CD8-positive, alpha-beta memory T cell (primary cell): ENCODE measurements around the gene GBF1. TPM values are rescaled to one million over a fixed set of nuclear protein-coding genes. Genes with fewer than 3 reads are reported as not detected.

Source experiments
- CTCF ChIA-PET: fragments of 350-600 bp; sonication (Branson Sonifier 250); formaldehyde crosslinking; loops from one replicate; lab custom pipeline; 2021; ENCODE audit warnings: antibody characterized with exemption; lab: Charles Lee
- POLR2A ChIA-PET: fragments of 350-600 bp; sonication (Branson Sonifier 250); formaldehyde crosslinking; loops from one replicate; lab custom pipeline; 2021; ENCODE audit warnings: antibody characterized with exemption; lab: Charles Lee
- DNase-seq, 5 donors: peaks; one replicate each; pipeline versions ENCODE4 v3.0.0 to v3.0.0-alpha.2; 2020 to 2022; ENCODE audit warnings: mixed read lengths in 1 of 5
- H3K27ac ChIP-seq: one replicate; pipeline ENCODE4 v1.7.0; 2013; ENCODE audit warnings: low read depth, mild to moderate bottlenecking, low read length, moderate library complexity
- H3K27me3 ChIP-seq: 2 replicates; pipeline ENCODE4 v1.7.0; 2013; ENCODE audit warnings: low read length, mild to moderate bottlenecking; ENCODE audit not compliant: insufficient read depth, poor library complexity, severe bottlenecking
- H3K36me3 ChIP-seq: 2 replicates; pipeline ENCODE4 v1.7.0; 2013; ENCODE audit warnings: mild to moderate bottlenecking, low read length, moderate library complexity; ENCODE audit not compliant: insufficient read depth
- H3K4me1 ChIP-seq: 2 replicates; pipeline ENCODE4 v1.7.0; 2013; ENCODE audit warnings: mild to moderate bottlenecking, low read length, moderate library complexity; ENCODE audit not compliant: insufficient read depth
- H3K4me3 ChIP-seq: 2 replicates; pipeline ENCODE4 v1.7.0; 2013; ENCODE audit warnings: mild to moderate bottlenecking, low read length
- H3K9me3 ChIP-seq: 2 replicates; pipeline ENCODE4 v1.7.0; 2013; ENCODE audit warnings: mild to moderate bottlenecking, low read length
- H3K27ac Mint-ChIP-seq, 8 donors: one replicate each; pipeline ENCODE4 v1.8.0; 2020 to 2021; ENCODE audit warnings: mixed read lengths in 8 of 8, mild to moderate bottlenecking in 6 of 8, inconsistent platforms in 3 of 8, moderate library complexity in 3 of 8
- H3K27me3 Mint-ChIP-seq, 2 donors: one replicate each; pipeline ENCODE4 v1.8.0; 2020 to 2021; ENCODE audit warnings: mixed read lengths in 2 of 2, mild to moderate bottlenecking in 1 of 2, moderate library complexity in 1 of 2
- H3K36me3 Mint-ChIP-seq, 3 donors: one replicate each; pipeline ENCODE4 v1.8.0; 2020 to 2021; ENCODE audit warnings: mixed read lengths in 3 of 3, inconsistent platforms in 1 of 3, mild to moderate bottlenecking in 1 of 3
- H3K4me1 Mint-ChIP-seq, 3 donors: one replicate each; pipeline ENCODE4 v1.8.0; 2020 to 2021; ENCODE audit warnings: mixed read lengths in 3 of 3, inconsistent platforms in 1 of 3, mild to moderate bottlenecking in 1 of 3
- H3K4me3 Mint-ChIP-seq, 7 donors: one replicate each; pipeline ENCODE4 v1.8.0; 2020 to 2021; ENCODE audit warnings: mixed read lengths in 7 of 7, mild to moderate bottlenecking in 6 of 7, moderate library complexity in 4 of 7, inconsistent platforms in 2 of 7
- H3K9me3 Mint-ChIP-seq, 5 donors: one replicate each; pipeline ENCODE4 v1.8.0; 2020 to 2022; ENCODE audit warnings: mixed read lengths in 5 of 5, mild to moderate bottlenecking in 3 of 5, moderate library complexity in 2 of 5, inconsistent platforms in 1 of 5
- polyA plus RNA-seq: library from polyadenylated mRNA; unstranded; fragments of 300-500 nt; fragmentation: Illumina TruSeq; gene quantifications from one replicate; pipeline ENCODE4 v1.2.3, GENCODE V29; 2021
- total RNA-seq, 2 experiments: library from RNA; stranded (reverse); gene quantifications; one replicate each; pipeline ENCODE4 v1.2.3, GENCODE V29; 2021

GBF1 gene
- total and polyA plus RNA-seq, 3 experiments from 2014 or later: 21.6 to 39.2 (median 38.7) TPM

GRCh38 chr10:102376901-102377300 lies 131.6 kb downstream of the GBF1 start:
- H3K36me3 Mint-ChIP-seq: peaks cover 5 to 87% (median 10%) of the 10 kb centered on the region in 3 donors
- POLR2A ChIA-PET: no interaction called here
- peaks cover 47% of the 10 kb centered on the region for H3K36me3 ChIP-seq

GRCh38 chr10:102379383-102379782 lies 134.1 kb downstream of the GBF1 start:
- H3K9me3 ChIP-seq: no peaks in the 10 kb centered on the region
- no peaks in the 10 kb centered on the region for H3K27me3 ChIP-seq
- Mint-ChIP-seq H3K9me3 (no peaks in the 10 kb centered on the region), H3K27me3 (no peaks in the 10 kb centered on the region), H3K4me1 (no peaks in the 10 kb centered on the region), H3K4me3 (no peak overlapping the region), H3K36me3 (peaks cover 0 to 74% (median 9%) of the 10 kb centered on the region in 3 donors), H3K27ac (no peak overlapping the region)
- no peak for DNase-seq
- no peak overlapping the region for H3K27ac ChIP-seq
- peaks cover 43% of the 10 kb centered on the region for H3K36me3 ChIP-seq
- H3K4me3 ChIP-seq: no peak overlapping the region
- no peaks in the 10 kb centered on the region for H3K4me1 ChIP-seq
- ChIA-PET CTCF (interaction anchor here (1.1 to 1.7 kb wide), 3 partner anchors 20 to 210 kb away, joined by 3 to 4 read pairs (median 3); no protein-coding TSS in a partner anchor), POLR2A (interaction anchor here (0.5 kb wide), 1 partner anchor 10 kb away, joined by 3 read pairs; no protein-coding TSS in a partner anchor)

More at GRCh38 chr10:102376901-102377300, 131.6 kb downstream of the GBF1 start:
- no peak overlapping the region for H3K4me3 ChIP-seq
- DNase-seq: no peak
- H3K27ac Mint-ChIP-seq: peak overlapping the region in 1 of 8 donors; percentile 68
- H3K4me1 ChIP-seq: no peaks in the 10 kb centered on the region
- no peak overlapping the region for H3K27ac ChIP-seq
- H3K9me3 Mint-ChIP-seq: no peaks in the 10 kb centered on the region
- CTCF ChIA-PET: interaction anchor here (1.5 to 1.8 kb wide), 2 partner anchors 17 to 25 kb away, joined by 4 to 6 read pairs; no protein-coding TSS in a partner anchor
- H3K4me1 Mint-ChIP-seq: no peaks in the 10 kb centered on the region
- H3K9me3 ChIP-seq: no peaks in the 10 kb centered on the region
- H3K27me3 Mint-ChIP-seq: no peaks in the 10 kb centered on the region
- H3K4me3 Mint-ChIP-seq: no peak overlapping the region
- H3K27me3 ChIP-seq: no peaks in the 10 kb centered on the region

- Histone ChIP-seq H3K27me3 (no peaks in the 10 kb centered on the region), H3K9me3 (no peaks in the 10 kb centered on the region), H3K4me3 (no peak overlapping the region), H3K4me1 (no peaks in the 10 kb centered on the region), H3K27ac (no peak overlapping the region), H3K36me3 (peaks cover 25% of the 10 kb centered on the region)
- no peak for DNase-seq
- peak overlapping the region in 1 of 7 donors; percentile 36 for H3K4me3 Mint-ChIP-seq
- peak overlapping the region in 2 of 8 donors; percentile 17 to 31 for H3K27ac Mint-ChIP-seq
- no peaks in the 10 kb centered on the region for H3K4me1 Mint-ChIP-seq
- H3K36me3 Mint-ChIP-seq: peaks cover 0 to 54% (median 5%) of the 10 kb centered on the region in 3 donors
- ChIA-PET POLR2A (interaction anchor here (0.7 kb wide), 1 partner anchor 376 kb away, joined by 13 read pairs; no protein-coding TSS in a partner anchor), CTCF (interaction anchor here (0.7 to 4.1 kb wide), 5 partner anchors 12 to 542 kb away, joined by 3 to 20 read pairs (median 5); no protein-coding TSS in a partner anchor)
- H3K27me3 Mint-ChIP-seq: no peaks in the 10 kb centered on the region
- no peaks in the 10 kb centered on the region for H3K9me3 Mint-ChIP-seq
Measured at GRCh38 chr10:102381983-102382382, 136.7 kb downstream of the GBF1 start.

GRCh38 chr10:102382871-102383270 lies 137.5 kb downstream of the GBF1 start:
- Mint-ChIP-seq H3K27ac (peak overlapping the region in 2 of 8 donors; percentile 48 to 71), H3K36me3 (peaks cover 0 to 50% (median 5%) of the 10 kb centered on the region in 3 donors), H3K4me3 (no peak overlapping the region), H3K4me1 (no peaks in the 10 kb centered on the region), H3K9me3 (no peaks in the 10 kb centered on the region), H3K27me3 (no peaks in the 10 kb centered on the region)
- Histone ChIP-seq H3K36me3 (peaks cover 25% of the 10 kb centered on the region), H3K4me3 (no peak overlapping the region), H3K27ac (no peak overlapping the region), H3K27me3 (no peaks in the 10 kb centered on the region), H3K4me1 (no peaks in the 10 kb centered on the region), H3K9me3 (no peaks in the 10 kb centered on the region)
- ChIA-PET POLR2A (no interaction called here), CTCF (interaction anchor here (1.1 to 4.1 kb wide), 2 partner anchors 15 to 152 kb away, joined by 3 to 20 read pairs; no protein-coding TSS in a partner anchor)
- no peak for DNase-seq

- no peaks in the 10 kb centered on the region for H3K9me3 Mint-ChIP-seq
- H3K4me3 Mint-ChIP-seq: no peak overlapping the region
- Histone ChIP-seq H3K4me1 (no peaks in the 10 kb centered on the region), H3K27me3 (no peaks in the 10 kb centered on the region), H3K27ac (no peak overlapping the region), H3K36me3 (peaks cover 22% of the 10 kb centered on the region), H3K9me3 (no peaks in the 10 kb centered on the region), H3K4me3 (no peak overlapping the region)
- peak overlapping the region in 1 of 8 donors; percentile 18 for H3K27ac Mint-ChIP-seq
- no peaks in the 10 kb centered on the region for H3K27me3 Mint-ChIP-seq
- POLR2A ChIA-PET: no interaction called here
- DNase-seq: no peak
- no peaks in the 10 kb centered on the region for H3K4me1 Mint-ChIP-seq
- peaks cover 0 to 40% (median 5%) of the 10 kb centered on the region in 3 donors for H3K36me3 Mint-ChIP-seq
- CTCF ChIA-PET: interaction anchor here (0.6 to 4.1 kb wide), 9 partner anchors 10 to 300 kb away, joined by 3 to 21 read pairs (median 4); no protein-coding TSS in a partner anchor
Measured at GRCh38 chr10:102384053-102384452, 138.7 kb downstream of the GBF1 start.

GRCh38 chr10:102384606-102385429 lies 139.5 kb downstream of the GBF1 start:
- H3K27ac ChIP-seq: no peak overlapping the region
- no peaks in the 10 kb centered on the region for H3K9me3 ChIP-seq
- no peaks in the 10 kb centered on the region for H3K4me1 ChIP-seq
- no peak for DNase-seq
- Mint-ChIP-seq H3K27ac (peak overlapping the region in 2 of 8 donors; percentile 63 to 66), H3K4me3 (no peak overlapping the region), H3K4me1 (no peaks in the 10 kb centered on the region), H3K9me3 (no peaks in the 10 kb centered on the region), H3K36me3 (peaks cover 0 to 32% (median 5%) of the 10 kb centered on the region in 3 donors), H3K27me3 (no peaks in the 10 kb centered on the region)
- no peaks in the 10 kb centered on the region for H3K27me3 ChIP-seq
- ChIA-PET CTCF (interaction anchor here (0.6 to 4.1 kb wide), 11 partner anchors 9 to 301 kb away, joined by 3 to 21 read pairs (median 4); no protein-coding TSS in a partner anchor), POLR2A (interaction anchor here (0.6 kb wide), 1 partner anchor 260 kb away, joined by 8 read pairs; no protein-coding TSS in a partner anchor)
- no peak overlapping the region for H3K4me3 ChIP-seq
- peaks cover 14% of the 10 kb centered on the region for H3K36me3 ChIP-seq

GRCh38 chr10:102389894-102390293 lies 144.6 kb downstream of the GBF1 start:
- Mint-ChIP-seq H3K9me3 (no peaks in the 10 kb centered on the region), H3K27ac (no peak overlapping the region), H3K4me3 (no peak overlapping the region), H3K4me1 (peaks cover 10 to 13% (median 10%) of the 10 kb centered on the region in 3 donors), H3K36me3 (peaks cover 0 to 7% (median 1%) of the 10 kb centered on the region in 3 donors), H3K27me3 (peaks cover 0 to 8% of the 10 kb centered on the region in 2 donors)
- Histone ChIP-seq H3K36me3 (no peaks in the 10 kb centered on the region), H3K27ac (no peak overlapping the region), H3K9me3 (no peaks in the 10 kb centered on the region), H3K4me3 (no peak overlapping the region), H3K4me1 (peaks cover 5% of the 10 kb centered on the region), H3K27me3 (no peaks in the 10 kb centered on the region)
- ChIA-PET POLR2A (no interaction called here), CTCF (interaction anchor here (1.9 kb wide), 1 partner anchor 9 kb away, joined by 8 read pairs; no protein-coding TSS in a partner anchor)
- no peak for DNase-seq
